H9 (cell line): ENCODE results near the gene EVL. TPM values are rescaled to one million over a fixed set of nuclear protein-coding genes. Genes with fewer than 3 reads are reported as not detected.

Experiments
- DNase-seq: peaks from one replicate; pipeline ENCODE4 v3.0.0-alpha.2; 2017
- H2AFZ ChIP-seq: one replicate; pipeline ENCODE4 v1.6.1; 2013; ENCODE audit warnings: mild to moderate bottlenecking, low read length, control low read depth, moderate library complexity
- H2AK5ac ChIP-seq: 2 replicates; pipeline ENCODE4 v1.6.1; 2013; ENCODE audit warnings: low read length, control low read depth, mixed read lengths; ENCODE audit not compliant: insufficient read length
- H2BK120ac ChIP-seq: one replicate; pipeline ENCODE4 v1.6.1; 2013; ENCODE audit warnings: low read depth, mild to moderate bottlenecking, low read length, control low read depth, inconsistent platforms; ENCODE audit not compliant: poor library complexity, severe bottlenecking
- H2BK12ac ChIP-seq: 2 replicates; pipeline ENCODE4 v1.6.1; 2013; ENCODE audit warnings: low read length, control low read depth, mixed read lengths, low read depth; ENCODE audit not compliant: insufficient read length
- H2BK15ac ChIP-seq: 2 replicates; pipeline ENCODE4 v1.6.1; 2013; ENCODE audit warnings: low read depth, low read length, control low read depth
- H2BK20ac ChIP-seq: one replicate; pipeline ENCODE4 v1.6.1; 2013; ENCODE audit warnings: low read depth, mild to moderate bottlenecking, low read length, control low read depth, inconsistent platforms; ENCODE audit not compliant: poor library complexity, severe bottlenecking
- H2BK5ac ChIP-seq: 2 replicates; pipeline ENCODE4 v1.6.1; 2013; ENCODE audit warnings: low read length, control low read depth, mixed read lengths; ENCODE audit not compliant: insufficient read length
- H3K14ac ChIP-seq: 2 replicates; pipeline ENCODE4 v1.6.1; 2013; ENCODE audit warnings: low read length, control low read depth; ENCODE audit not compliant: insufficient read depth
- H3K18ac ChIP-seq: 2 replicates; pipeline ENCODE4 v1.6.1; 2013; ENCODE audit warnings: low read depth, mild to moderate bottlenecking, mixed read lengths, low read length, control low read depth; ENCODE audit not compliant: insufficient read length
- H3K23ac ChIP-seq: 2 replicates; pipeline ENCODE4 v1.6.1; 2013; ENCODE audit warnings: low read length, control low read depth, mixed read lengths, low read depth; ENCODE audit not compliant: insufficient read length
- H3K23me2 ChIP-seq: 2 replicates; pipeline ENCODE4 v1.6.1; 2013; ENCODE audit warnings: low read depth, mild to moderate bottlenecking, mixed read lengths, low read length, control low read depth; ENCODE audit not compliant: insufficient read length, poor library complexity, severe bottlenecking
- H3K27ac ChIP-seq: 2 replicates; pipeline ENCODE4 v1.5.1; 2013; ENCODE audit warnings: low read length, control low read depth, mixed read lengths, low read depth; ENCODE audit not compliant: insufficient read length
- H3K27me3 ChIP-seq: 2 replicates; pipeline ENCODE4 v1.6.1; 2013; ENCODE audit warnings: low read length, control low read depth, inconsistent platforms; ENCODE audit not compliant: insufficient read depth
- H3K4ac ChIP-seq: 2 replicates; pipeline ENCODE4 v1.6.1; 2013; ENCODE audit warnings: low read depth, mild to moderate bottlenecking, control low read depth, inconsistent platforms, low read length, moderate library complexity
- H3K4me1 ChIP-seq: 2 replicates; pipeline ENCODE4 v1.6.1; 2013; ENCODE audit warnings: low read length, control low read depth, inconsistent platforms; ENCODE audit not compliant: insufficient read depth
- H3K4me2 ChIP-seq: 2 replicates; pipeline ENCODE4 v1.6.1; 2013; ENCODE audit warnings: low read length, control low read depth, mixed read lengths; ENCODE audit not compliant: insufficient read length, insufficient read depth
- H3K56ac ChIP-seq: 2 replicates; pipeline ENCODE4 v1.6.1; 2013; ENCODE audit warnings: low read depth, mild to moderate bottlenecking, mixed read lengths, low read length, control low read depth; ENCODE audit not compliant: insufficient read length
- H3K79me1 ChIP-seq: 2 replicates; pipeline ENCODE4 v1.6.1; 2013; ENCODE audit warnings: low read depth, mild to moderate bottlenecking, moderate library complexity, low read length, control low read depth, inconsistent platforms; ENCODE audit not compliant: insufficient read depth, poor library complexity, severe bottlenecking
- H3K79me2 ChIP-seq: 2 replicates; pipeline ENCODE4 v1.6.1; 2013; ENCODE audit warnings: low read length, control low read depth, inconsistent platforms; ENCODE audit not compliant: insufficient read depth
- H3K9ac ChIP-seq: 2 replicates; pipeline ENCODE4 v1.6.1; 2013; ENCODE audit warnings: low read length, control low read depth, mixed read lengths; ENCODE audit not compliant: insufficient read length; ENCODE audit errors: extremely low read depth
- H3K9me3 ChIP-seq: one replicate; pipeline ENCODE4 v1.6.1; 2013; ENCODE audit warnings: low read depth, low read length, inconsistent platforms; ENCODE audit not compliant: control insufficient read depth
- H3T11ph ChIP-seq: one replicate; pipeline ENCODE4 v1.6.1; 2013; ENCODE audit warnings: mild to moderate bottlenecking, low read length, control low read depth, inconsistent platforms
- H4K20me1 ChIP-seq: one replicate; pipeline ENCODE4 v1.6.1; 2013; ENCODE audit not compliant: control insufficient read depth, insufficient read length, insufficient read depth
- H4K5ac ChIP-seq: 2 replicates; pipeline ENCODE4 v1.6.1; 2013; ENCODE audit warnings: low read depth, mild to moderate bottlenecking, mixed read lengths, low read length, control low read depth; ENCODE audit not compliant: insufficient read length
- H4K8ac ChIP-seq: replicated peaks from 2 replicates; pipeline ENCODE4 v1.6.1; 2013; ENCODE audit warnings: low read length, control low read depth, mixed read lengths, low read depth; ENCODE audit not compliant: insufficient read length
- H4K91ac ChIP-seq: 2 replicates; pipeline ENCODE4 v1.6.1; 2013; ENCODE audit warnings: low read depth, mild to moderate bottlenecking, moderate library complexity, mixed read lengths, low read length, control low read depth; ENCODE audit not compliant: insufficient read length
- H3K27ac Mint-ChIP-seq, 3 experiments: 2 replicates in 2 of 3; 3 replicates in 1 of 3; pipeline ENCODE4 v1.8.0; 2020 to 2021; ENCODE audit warnings: mixed read lengths in 3 of 3, mild to moderate bottlenecking in 1 of 3, moderate library complexity in 1 of 3
- H3K27me3 Mint-ChIP-seq: 2 replicates; pipeline ENCODE4 v1.8.0; 2021; ENCODE audit warnings: low read depth, mild to moderate bottlenecking, moderate library complexity, mixed read lengths
- H3K36me3 Mint-ChIP-seq, 3 experiments: 2 replicates in 2 of 3; 3 replicates in 1 of 3; pipeline ENCODE4 v1.8.0; 2020 to 2021; ENCODE audit warnings: low read depth in 3 of 3, mixed read lengths in 3 of 3; ENCODE audit not compliant: insufficient read depth in 1 of 3
- H3K4me1 Mint-ChIP-seq, 2 experiments: 2 replicates each; pipeline ENCODE4 v1.8.0; 2020; ENCODE audit warnings: mixed read lengths in 2 of 2
- H3K4me3 Mint-ChIP-seq, 2 experiments: 2 replicates in 1 of 2; 3 replicates in 1 of 2; pipeline ENCODE4 v1.8.0; 2020 to 2021; ENCODE audit warnings: mild to moderate bottlenecking in 2 of 2, mixed read lengths in 2 of 2, moderate library complexity in 1 of 2
- H3K9me3 Mint-ChIP-seq, 2 experiments: 2 replicates in 1 of 2; 3 replicates in 1 of 2; pipeline ENCODE4 v1.8.0; 2020; ENCODE audit warnings: mild to moderate bottlenecking in 2 of 2, mixed read lengths in 2 of 2, moderate library complexity in 1 of 2
- CTCF ChIP-seq: fragments of 200-600 bp; sonication (generic); conservative IDR thresholded peaks from 3 replicates; pipeline ENCODE4 v1.8.0; 2021; ENCODE audit warnings: antibody characterized with exemption, mild to moderate bottlenecking
- WGBS: extraction: QIAGEN DNeasy Blood & Tissue Kit; methylation state at CpG from one replicate; pipeline ENCODE4 v1.1.7; 2013; ENCODE audit warnings: missing lambda C conversion rate, low lambda C conversion rate, mixed read lengths; ENCODE audit not compliant: insufficient read length; ENCODE audit errors: extremely low coverage; 5-methylcytosine and 5-hydroxymethylcytosine counted together
- total RNA-seq: library from RNA; stranded (reverse); gene quantifications from 2 replicates; pipeline ENCODE4 v1.2.1, GENCODE V29; 2021

EVL gene
- total RNA-seq, 1 experiment from 2014 or later: 53.2 TPM

GRCh38 chr14:100137173-100137572, 72.0 kb downstream of the EVL start:
- H3K14ac ChIP-seq: no peak overlapping the region
- Mint-ChIP-seq H3K9me3 (no peaks in the 10 kb centered on the region), H3K27me3 (no peaks in the 10 kb centered on the region; the same call in 1 of the 2 replicates), H3K36me3 (peaks cover 2 to 14% (median 8%) of the 10 kb centered on the region in 3 experiments; a peak in 4 of 7 replicates), H3K27ac (no peak overlapping the region), H3K4me1 (peaks cover 6 to 15% of the 10 kb centered on the region in 2 experiments), H3K4me3 (no peak overlapping the region)
- no peak overlapping the region for H3K27ac ChIP-seq
- no peaks in the 10 kb centered on the region for H3K79me2 ChIP-seq
- H2BK120ac ChIP-seq: no peak overlapping the region
- no peaks in the 10 kb centered on the region for H3K79me1 ChIP-seq
- H3K18ac ChIP-seq: no peak overlapping the region
- no peak overlapping the region for H2BK20ac ChIP-seq
- no peak for TF ChIP-seq CTCF
- H3T11ph ChIP-seq: no peak overlapping the region
- H3K4me1 ChIP-seq: peaks cover 2% of the 10 kb centered on the region; the same call in 1 of the 2 replicates
- H2AK5ac ChIP-seq: no peak overlapping the region
- no peak overlapping the region for H4K5ac ChIP-seq
- no peaks in the 10 kb centered on the region for H3K9me3 ChIP-seq
- H3K4me2 ChIP-seq: no peak overlapping the region
- no peak overlapping the region for H3K56ac ChIP-seq
- DNase-seq: no peak
- no peaks in the 10 kb centered on the region for H4K20me1 ChIP-seq
- H4K8ac ChIP-seq: no peak overlapping the region
- no peak overlapping the region for H2BK12ac ChIP-seq
- no peak overlapping the region for H3K23ac ChIP-seq
- no peak overlapping the region for H4K91ac ChIP-seq
- H3K4ac ChIP-seq: no peak overlapping the region
- H2AFZ ChIP-seq: no peak overlapping the region
- no CpG with 5 or more reads among the region's 8 CpGs for WGBS
- no peaks in the 10 kb centered on the region for H3K27me3 ChIP-seq
- no peak overlapping the region for H3K9ac ChIP-seq
- no peaks in the 10 kb centered on the region for H3K23me2 ChIP-seq
- no peak overlapping the region for H2BK5ac ChIP-seq
- H2BK15ac ChIP-seq: no peak overlapping the region
